Ascending aorta (tissue), 2 donors: ENCODE data around the gene POU5F2. TPM values are rescaled to one million over a fixed set of nuclear protein-coding genes. Genes with fewer than 3 reads are reported as not detected.

ENCODE experiments used
- DNase-seq, 2 donors: peaks; one replicate each; pipeline ENCODE4 v3.0.0-alpha.2; 2019; ENCODE audit warnings: low spot score in 2 of 2
- H3K27ac ChIP-seq, 2 donors: fragments of 200-600 bp; sonication (generic); one replicate each; pipeline ENCODE4 v1.5.1; 2016 to 2017; ENCODE audit warnings: mild to moderate bottlenecking in 1 of 2
- H3K27me3 ChIP-seq: fragments of 200-600 bp; sonication (generic); one replicate; pipeline ENCODE4 v1.5.1; 2017
- H3K36me3 ChIP-seq, 2 donors: fragments of 200-600 bp; sonication (generic); one replicate each; pipeline ENCODE4 v1.5.1; 2016
- H3K4me1 ChIP-seq, 2 donors: fragments of 200-600 bp; sonication (generic); one replicate each; pipeline ENCODE4 v1.5.1; 2016 to 2017; ENCODE audit warnings: mild to moderate bottlenecking in 1 of 2
- H3K4me3 ChIP-seq, 2 donors: fragments of 200-600 bp; sonication (generic); one replicate each; pipeline ENCODE4 v1.5.1; 2016 to 2017; ENCODE audit warnings: mild to moderate bottlenecking in 1 of 2
- H3K9me3 ChIP-seq, 2 donors: fragments of 200-600 bp; sonication (generic); one replicate each; pipeline ENCODE4 v1.5.1; 2016
- CTCF ChIP-seq, 3 experiments: fragments of 200-600 bp in 2 of 3; fragments of 450-650 bp in 1 of 3; sonication (generic) in 2 of 3; IDR thresholded peaks; one replicate each; pipeline ENCODE4 v1.5.1; 2016 to 2019; ENCODE audit warnings: antibody characterized with exemption in 3 of 3, mild to moderate bottlenecking in 1 of 3, moderate library complexity in 1 of 3
- intact Hi-C: fragments of 100-400 bp; cut with DNase I; formaldehyde crosslinking; loops from one replicate; pipeline ENCODE4 v1.15.1; 2023
- total RNA-seq: library from RNA; depleted of rRNA; stranded (reverse); fragments of >200 nt; gene quantifications from one replicate; pipeline ENCODE4 v1.1.0, GENCODE V29; 2016

POU5F2 gene
- total RNA-seq, 1 donor from 2014 or later: 1.5 TPM

- no peak for TF ChIP-seq CTCF (IDR thresholded peaks at IDR 0.05)
- no peaks in the 10 kb centered on the region for H3K36me3 ChIP-seq
- no peak overlapping the region for H3K4me3 ChIP-seq
- no peak overlapping the region for H3K27ac ChIP-seq
- intact Hi-C loops: no loop called here
- DNase-seq: no peak
- H3K4me1 ChIP-seq: no peaks in the 10 kb centered on the region
- no peaks in the 10 kb centered on the region for H3K9me3 ChIP-seq
- H3K27me3 ChIP-seq: no peaks in the 10 kb centered on the region
These were observed 17.7 kb downstream of the POU5F2 start for GRCh38 chr5:93723681-93724080.

GRCh38 chr5:93723005-93723404 is 18.4 kb downstream of the POU5F2 start:
- intact Hi-C loops: no loop called here
- Histone ChIP-seq H3K36me3 (no peaks in the 10 kb centered on the region), H3K27ac (no peak overlapping the region), H3K9me3 (no peaks in the 10 kb centered on the region), H3K27me3 (no peaks in the 10 kb centered on the region), H3K4me3 (no peak overlapping the region), H3K4me1 (no peaks in the 10 kb centered on the region)
- no peak for DNase-seq
- TF ChIP-seq CTCF (IDR thresholded peaks at IDR 0.05): no peak

GRCh38 chr5:93722588-93722987 is 18.8 kb downstream of the POU5F2 start:
- H3K4me1 ChIP-seq: no peaks in the 10 kb centered on the region
- no peaks in the 10 kb centered on the region for H3K27me3 ChIP-seq
- DNase-seq: no peak
- no peak overlapping the region for H3K27ac ChIP-seq
- H3K4me3 ChIP-seq: no peak overlapping the region
- intact Hi-C loops: no loop called here
- no peaks in the 10 kb centered on the region for H3K36me3 ChIP-seq
- no peaks in the 10 kb centered on the region for H3K9me3 ChIP-seq
- no peak for TF ChIP-seq CTCF (IDR thresholded peaks at IDR 0.05)

- no peak for DNase-seq
- Histone ChIP-seq H3K27me3 (no peaks in the 10 kb centered on the region), H3K27ac (no peak overlapping the region), H3K9me3 (no peaks in the 10 kb centered on the region), H3K4me1 (no peaks in the 10 kb centered on the region), H3K4me3 (no peak overlapping the region), H3K36me3 (no peaks in the 10 kb centered on the region)
- intact Hi-C loops: no loop called here
- no peak for TF ChIP-seq CTCF (IDR thresholded peaks at IDR 0.05)
These were observed 19.9 kb downstream of the POU5F2 start for GRCh38 chr5:93721511-93721910.

GRCh38 chr5:93721071-93721470 is 20.3 kb downstream of the POU5F2 start:
- no peak for TF ChIP-seq CTCF (IDR thresholded peaks at IDR 0.05)
- DNase-seq: no peak
- no peak overlapping the region for H3K4me3 ChIP-seq
- intact Hi-C loops: no loop called here
- no peaks in the 10 kb centered on the region for H3K27me3 ChIP-seq
- no peaks in the 10 kb centered on the region for H3K9me3 ChIP-seq
- no peaks in the 10 kb centered on the region for H3K36me3 ChIP-seq
- no peaks in the 10 kb centered on the region for H3K4me1 ChIP-seq
- H3K27ac ChIP-seq: no peak overlapping the region

- intact Hi-C loops: no loop called here
- Histone ChIP-seq H3K27me3 (no peaks in the 10 kb centered on the region), H3K4me3 (no peak overlapping the region), H3K9me3 (no peaks in the 10 kb centered on the region), H3K36me3 (no peaks in the 10 kb centered on the region), H3K27ac (no peak overlapping the region), H3K4me1 (no peaks in the 10 kb centered on the region)
- DNase-seq: no peak
- no peak for TF ChIP-seq CTCF (IDR thresholded peaks at IDR 0.05)
These were observed 24.2 kb downstream of the POU5F2 start for GRCh38 chr5:93717162-93717561.
